Activated naive CD8-positive, alpha-beta T cell treated with anti-CD3 and anti-CD28 coated beads, Interleukin-2, amount 50 U/mL, for 24 hours (primary cell): ENCODE results near the gene PIK3C2G.

Source experiments
- ATAC-seq: fragments of 150-1000 bp; cut with Tn5 transposase; one replicate; pipeline ENCODE4 v1.10.0; 2021
- DNase-seq: peaks from one replicate; pipeline ENCODE4 v3.0.0; 2021
- H3K27ac Mint-ChIP-seq: one replicate; pipeline ENCODE4 v1.8.0; 2021; ENCODE audit warnings: mild to moderate bottlenecking, mixed read lengths
- H3K27me3 Mint-ChIP-seq: one replicate; pipeline ENCODE4 v1.8.0; 2021; ENCODE audit warnings: mixed read lengths
- H3K36me3 Mint-ChIP-seq: one replicate; pipeline ENCODE4 v1.8.0; 2021; ENCODE audit warnings: low read depth, mixed read lengths
- H3K4me1 Mint-ChIP-seq: one replicate; pipeline ENCODE4 v1.8.0; 2021; ENCODE audit warnings: mixed read lengths
- H3K4me3 Mint-ChIP-seq: one replicate; pipeline ENCODE4 v1.8.0; 2021; ENCODE audit warnings: mild to moderate bottlenecking, moderate library complexity, mixed read lengths
- H3K9me3 Mint-ChIP-seq: one replicate; pipeline ENCODE4 v1.8.0; 2021; ENCODE audit warnings: mixed read lengths

PIK3C2G gene

DNA sequence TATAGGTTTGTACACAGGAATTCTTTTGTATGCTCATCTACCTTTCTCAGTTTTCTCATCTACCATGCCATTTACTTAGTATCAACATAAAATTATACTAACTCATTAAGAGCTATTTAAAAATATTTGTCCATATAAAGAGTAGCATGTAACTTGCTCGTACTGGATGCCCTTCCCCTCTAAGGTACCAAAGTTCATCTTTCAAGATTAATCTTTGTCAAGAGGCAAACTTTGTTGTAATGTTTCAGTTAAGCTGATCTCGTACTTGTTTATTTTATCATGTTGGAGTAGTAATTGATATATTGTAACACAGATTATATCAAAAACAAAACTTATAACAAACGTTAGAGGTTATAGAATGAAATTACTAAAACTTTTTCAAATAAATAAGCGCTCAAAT lies 128.5 kb downstream of the PIK3C2G start:
- no peaks in the 10 kb centered on the region for H3K4me1 Mint-ChIP-seq
- H3K9me3 Mint-ChIP-seq, result peaks cover 14% of the 10 kb centered on the region
- no peak overlapping the region for H3K27ac Mint-ChIP-seq
- no peaks in the 10 kb centered on the region for H3K27me3 Mint-ChIP-seq
- no peak for ATAC-seq
- H3K4me3 Mint-ChIP-seq, result no peak overlapping the region
- no peak for DNase-seq
- H3K36me3 Mint-ChIP-seq, result no peaks in the 10 kb centered on the region

DNA sequence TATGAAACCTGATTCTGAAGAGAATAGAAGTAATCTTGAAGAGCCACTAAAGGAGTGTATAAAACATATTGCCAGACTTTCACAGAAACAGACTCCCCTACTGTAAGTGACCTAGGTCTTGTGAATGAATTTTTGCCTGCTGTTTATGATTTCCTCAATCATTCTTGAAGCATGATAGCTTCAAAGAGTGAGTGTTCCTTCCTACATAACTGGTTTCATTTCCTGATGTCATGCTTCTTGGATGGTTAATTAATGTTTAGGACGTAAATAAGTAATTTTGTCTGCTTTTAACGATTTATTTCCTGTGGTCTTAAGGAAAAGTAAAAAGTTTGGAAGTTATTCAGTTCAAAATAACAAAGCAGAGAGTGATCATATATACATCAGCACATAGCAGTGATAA lies 129.8 kb downstream of the PIK3C2G start:
- Mint-ChIP-seq H3K27me3 (no peaks in the 10 kb centered on the region), H3K9me3 (peaks cover 14% of the 10 kb centered on the region), H3K27ac (no peak overlapping the region), H3K36me3 (no peaks in the 10 kb centered on the region), H3K4me1 (no peaks in the 10 kb centered on the region), H3K4me3 (no peak overlapping the region)
- no peak for ATAC-seq
- DNase-seq, result no peak

DNA sequence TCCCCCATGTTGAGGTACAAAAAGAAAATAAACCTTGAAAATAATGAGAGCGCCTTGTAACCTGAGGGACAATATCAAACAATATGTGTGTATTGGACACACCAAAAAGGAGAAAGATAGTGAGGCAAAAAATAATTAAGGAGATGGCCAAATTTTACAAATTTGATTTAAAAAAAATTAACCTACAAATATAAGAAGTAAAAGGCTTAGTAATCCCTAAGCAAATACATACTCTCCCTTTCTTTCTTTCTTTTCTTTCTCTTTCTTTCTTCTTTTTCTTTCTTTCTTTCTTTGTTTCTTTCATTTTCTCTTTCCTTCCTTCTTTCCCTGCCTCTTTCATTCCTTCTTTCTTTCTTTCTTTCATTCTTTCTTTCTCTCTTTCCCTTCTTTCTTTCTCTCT lies 133.4 kb downstream of the PIK3C2G start:
- Mint-ChIP-seq H3K27ac (no peak overlapping the region), H3K9me3 (no peaks in the 10 kb centered on the region), H3K4me1 (no peaks in the 10 kb centered on the region), H3K36me3 (no peaks in the 10 kb centered on the region), H3K27me3 (no peaks in the 10 kb centered on the region), H3K4me3 (no peak overlapping the region)
- ATAC-seq, result no peak
- no peak for DNase-seq

DNA sequence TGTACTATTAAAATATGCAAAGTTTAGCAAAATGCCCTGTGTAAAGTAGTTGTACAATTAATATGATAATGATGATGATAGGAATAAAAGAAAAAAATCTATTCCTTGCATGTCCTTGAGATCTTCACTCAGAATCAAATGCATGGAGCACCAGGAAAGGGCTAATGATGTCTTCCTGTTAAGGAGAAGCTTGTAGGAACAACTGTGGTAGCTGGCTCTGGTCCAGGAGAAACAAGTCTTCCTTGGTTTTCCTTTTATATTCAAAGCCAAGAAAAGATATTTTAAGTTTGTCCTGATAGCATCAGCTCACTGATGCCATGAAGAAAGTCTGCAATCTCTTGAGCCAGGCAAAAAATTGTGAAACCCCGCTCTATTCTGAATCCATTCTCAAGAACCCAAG lies 138.9 kb downstream of the PIK3C2G start:
- DNase-seq, result no peak
- Mint-ChIP-seq H3K27ac (no peak overlapping the region), H3K4me3 (no peak overlapping the region), H3K4me1 (no peaks in the 10 kb centered on the region), H3K27me3 (no peaks in the 10 kb centered on the region), H3K9me3 (peaks cover 7% of the 10 kb centered on the region), H3K36me3 (no peaks in the 10 kb centered on the region)
- ATAC-seq, result no peak

DNA sequence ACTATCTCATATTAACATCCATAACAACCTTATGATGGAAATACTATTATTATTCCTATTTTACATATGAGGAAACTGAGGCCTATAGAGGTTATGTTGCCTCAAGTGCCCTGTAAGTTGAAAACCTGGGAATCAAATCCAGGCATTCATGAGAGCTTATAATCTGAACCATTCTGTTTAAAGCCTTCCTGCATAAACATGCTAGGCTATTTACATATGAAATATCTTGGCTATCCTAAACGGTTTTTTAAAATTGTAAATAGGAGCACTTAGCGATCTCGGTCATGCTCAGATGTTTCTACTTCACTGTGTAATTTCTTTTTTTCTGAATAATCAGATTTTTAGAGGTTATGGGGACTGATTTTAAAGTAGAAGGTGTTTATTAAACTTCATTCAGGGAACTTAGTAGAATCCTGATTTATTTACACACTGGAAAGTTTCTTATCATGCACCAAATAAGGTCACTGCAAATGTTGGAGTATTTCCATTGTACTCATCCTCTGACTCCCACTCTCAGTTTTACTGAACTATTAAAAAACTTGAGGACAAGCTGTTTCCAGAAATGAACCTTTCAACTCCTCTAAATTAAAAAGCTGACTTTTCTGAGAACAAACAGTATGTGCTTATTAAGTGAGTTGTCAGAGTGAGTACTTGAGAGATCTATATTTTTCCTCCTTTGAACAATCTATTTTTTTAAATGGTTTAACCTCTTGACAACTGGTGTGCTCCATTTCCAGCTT lies 141.7 kb downstream of the PIK3C2G start:
- DNase-seq (no peak), ATAC-seq (no peak)
- Mint-ChIP-seq H3K27me3 (no peaks in the 10 kb centered on the region), H3K36me3 (no peaks in the 10 kb centered on the region), H3K4me3 (no peak overlapping the region), H3K4me1 (no peaks in the 10 kb centered on the region), H3K9me3 (peaks cover 16% of the 10 kb centered on the region), H3K27ac (no peak overlapping the region)

DNA sequence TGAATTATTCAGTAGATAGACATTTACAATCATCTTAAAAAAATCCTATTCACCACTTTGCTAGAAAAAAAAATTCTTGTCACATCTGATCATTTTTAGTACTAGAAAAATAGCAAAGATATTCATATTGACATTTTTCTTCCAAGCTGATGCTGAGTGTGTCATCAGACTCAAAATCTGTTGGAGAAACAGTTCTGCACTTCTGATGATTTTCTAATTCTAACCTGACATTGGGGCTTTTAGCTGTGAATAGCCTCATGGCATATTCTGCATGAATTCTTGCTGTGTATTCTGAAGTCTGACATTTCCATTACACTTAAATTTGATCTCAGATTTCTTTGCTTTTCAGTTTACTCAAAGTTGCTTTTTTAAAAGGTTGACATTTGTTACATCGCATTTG lies 150.1 kb downstream of the PIK3C2G start:
- H3K27me3 Mint-ChIP-seq, result no peaks in the 10 kb centered on the region
- H3K9me3 Mint-ChIP-seq, result peaks cover 7% of the 10 kb centered on the region
- DNase-seq, result no peak
- ATAC-seq, result no peak
- H3K4me3 Mint-ChIP-seq, result no peak overlapping the region
- no peaks in the 10 kb centered on the region for H3K36me3 Mint-ChIP-seq
- no peak overlapping the region for H3K27ac Mint-ChIP-seq
- no peaks in the 10 kb centered on the region for H3K4me1 Mint-ChIP-seq

DNA sequence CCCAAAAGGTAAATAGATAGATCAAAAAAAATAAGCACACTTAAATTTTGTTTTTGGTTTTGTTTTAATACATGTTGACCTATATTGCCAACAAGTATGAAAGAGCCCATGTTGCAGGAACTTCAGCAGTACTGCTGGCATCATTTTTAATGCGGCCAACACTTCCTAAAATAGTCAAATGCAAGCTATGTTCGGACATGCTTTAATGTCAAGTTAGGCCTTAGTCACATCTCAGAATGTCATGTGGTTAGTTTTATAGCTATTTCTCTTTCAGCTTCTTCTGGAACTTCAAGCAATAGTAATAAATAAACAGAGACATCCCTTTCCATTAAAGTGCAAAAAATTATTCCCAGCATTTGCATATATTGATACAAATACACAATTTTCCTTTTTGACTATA lies 153.4 kb downstream of the PIK3C2G start:
- no peaks in the 10 kb centered on the region for H3K27me3 Mint-ChIP-seq
- no peak overlapping the region for H3K27ac Mint-ChIP-seq
- ATAC-seq, result no peak
- peaks cover 4% of the 10 kb centered on the region for H3K9me3 Mint-ChIP-seq
- H3K36me3 Mint-ChIP-seq, result no peaks in the 10 kb centered on the region
- H3K4me3 Mint-ChIP-seq, result no peak overlapping the region
- no peak for DNase-seq
- no peaks in the 10 kb centered on the region for H3K4me1 Mint-ChIP-seq

DNA sequence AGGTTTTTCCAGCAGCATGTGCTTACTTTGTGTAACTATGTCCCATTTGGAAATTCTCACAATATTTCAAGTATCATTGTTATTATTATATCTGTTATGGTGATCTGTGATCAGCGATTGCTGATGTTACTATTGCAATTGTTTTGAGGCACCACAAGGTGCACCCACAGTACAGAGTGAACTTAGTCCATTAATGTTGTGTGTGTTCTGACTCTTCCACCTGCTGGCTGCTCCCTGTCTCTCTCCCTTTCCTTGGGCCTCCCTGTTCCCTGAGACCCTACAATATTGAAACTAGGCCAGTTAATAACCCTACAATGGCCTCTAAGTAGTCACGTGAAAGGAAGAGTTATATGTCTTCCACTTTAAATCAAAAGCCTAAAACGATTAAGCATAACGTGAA lies 153.9 kb downstream of the PIK3C2G start:
- Mint-ChIP-seq H3K36me3 (no peaks in the 10 kb centered on the region), H3K4me1 (no peaks in the 10 kb centered on the region), H3K4me3 (no peak overlapping the region), H3K9me3 (peaks cover 4% of the 10 kb centered on the region), H3K27me3 (no peaks in the 10 kb centered on the region), H3K27ac (no peak overlapping the region)
- DNase-seq (no peak), ATAC-seq (no peak)

DNA sequence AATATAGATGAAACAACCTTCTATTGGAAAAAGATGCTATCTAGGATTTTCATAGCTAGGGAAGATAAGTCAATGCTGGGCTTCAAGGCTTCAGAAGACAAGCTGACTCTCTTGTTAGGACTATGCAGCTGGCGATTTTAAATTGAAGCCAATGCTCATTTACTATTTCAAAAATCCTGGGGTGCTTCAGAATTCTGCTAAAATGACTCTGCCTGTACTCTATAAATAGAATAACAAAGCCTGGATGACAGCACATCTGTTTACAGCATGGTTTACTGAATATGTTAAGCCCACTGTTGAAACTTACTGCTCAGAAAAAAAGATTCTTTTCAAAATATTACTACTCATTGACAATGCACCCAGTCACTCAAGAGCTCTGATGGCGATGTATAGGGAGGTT lies 155.1 kb downstream of the PIK3C2G start:
- H3K27ac Mint-ChIP-seq, result no peak overlapping the region
- no peaks in the 10 kb centered on the region for H3K36me3 Mint-ChIP-seq
- no peaks in the 10 kb centered on the region for H3K4me1 Mint-ChIP-seq
- no peak overlapping the region for H3K4me3 Mint-ChIP-seq
- H3K9me3 Mint-ChIP-seq, result peaks cover 4% of the 10 kb centered on the region
- no peaks in the 10 kb centered on the region for H3K27me3 Mint-ChIP-seq
- ATAC-seq (no peak), DNase-seq (no peak)

DNA sequence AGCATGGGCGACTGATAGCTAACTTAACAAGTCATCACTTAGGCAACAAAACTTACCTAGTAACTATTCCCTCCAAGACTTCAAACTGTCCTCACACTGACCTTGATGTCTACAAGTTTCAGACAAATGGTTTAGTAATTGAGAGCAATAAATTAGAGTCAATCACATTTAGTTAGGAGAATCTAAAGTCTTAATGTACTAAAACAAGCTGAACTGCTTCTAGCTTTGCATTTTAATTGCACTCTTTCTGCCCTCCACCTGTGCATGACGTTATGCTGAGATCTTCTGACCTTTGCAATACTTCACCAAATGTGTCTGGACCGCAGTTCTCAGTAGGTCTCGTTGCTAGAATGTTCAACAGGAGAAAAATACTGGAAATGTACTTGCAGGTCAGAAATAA lies 158.0 kb downstream of the PIK3C2G start:
- ATAC-seq (no peak), DNase-seq (no peak)
- no peaks in the 10 kb centered on the region for H3K27me3 Mint-ChIP-seq
- H3K9me3 Mint-ChIP-seq, result peaks cover 8% of the 10 kb centered on the region
- no peak overlapping the region for H3K27ac Mint-ChIP-seq
- no peaks in the 10 kb centered on the region for H3K4me1 Mint-ChIP-seq
- H3K4me3 Mint-ChIP-seq, result no peak overlapping the region
- H3K36me3 Mint-ChIP-seq, result no peaks in the 10 kb centered on the region

DNA sequence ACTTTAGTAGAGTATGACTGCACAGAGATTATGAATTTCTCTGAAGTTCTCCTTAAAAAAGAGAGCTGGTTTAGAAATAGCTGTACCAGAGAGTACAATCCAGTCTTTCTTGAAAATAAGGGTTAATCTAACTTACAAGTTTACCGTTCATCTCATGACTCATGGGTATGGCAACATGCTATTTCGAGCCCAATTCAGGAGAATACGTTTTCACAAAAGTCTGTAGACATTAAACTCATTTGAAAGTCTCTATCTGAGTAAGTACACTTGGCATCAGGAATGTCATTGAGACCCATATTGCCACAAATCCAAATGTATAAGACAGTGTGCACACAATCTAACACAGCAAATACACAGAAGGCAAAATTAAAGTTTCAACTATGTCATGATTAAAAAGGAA lies 160.5 kb downstream of the PIK3C2G start:
- H3K4me3 Mint-ChIP-seq, result no peak overlapping the region
- ATAC-seq, result no peak
- H3K4me1 Mint-ChIP-seq, result no peaks in the 10 kb centered on the region
- H3K27me3 Mint-ChIP-seq, result no peaks in the 10 kb centered on the region
- H3K9me3 Mint-ChIP-seq, result peaks cover 6% of the 10 kb centered on the region
- H3K36me3 Mint-ChIP-seq, result no peaks in the 10 kb centered on the region
- no peak overlapping the region for H3K27ac Mint-ChIP-seq
- no peak for DNase-seq

DNA sequence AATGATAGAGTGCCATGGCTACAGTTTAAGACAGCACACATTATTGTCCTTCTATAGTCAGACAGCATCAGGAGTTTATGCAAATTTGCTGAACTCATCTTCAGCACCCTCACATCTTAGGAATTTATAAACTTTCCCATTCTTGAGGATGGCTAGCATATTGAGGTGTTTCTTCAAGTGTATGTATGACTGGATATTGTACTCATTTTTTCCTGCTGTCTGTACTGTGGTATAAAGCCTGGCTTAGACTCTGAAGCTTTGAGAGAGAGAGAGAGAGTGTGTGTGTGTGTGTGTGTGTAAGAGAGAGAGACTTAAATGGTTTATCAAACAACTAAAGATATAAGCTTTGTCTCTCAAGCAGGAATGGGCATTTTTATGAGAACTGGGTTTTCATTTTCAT lies 161.6 kb downstream of the PIK3C2G start:
- peaks cover 4% of the 10 kb centered on the region for H3K9me3 Mint-ChIP-seq
- DNase-seq (no peak), ATAC-seq (no peak)
- no peaks in the 10 kb centered on the region for H3K27me3 Mint-ChIP-seq
- H3K4me3 Mint-ChIP-seq, result no peak overlapping the region
- H3K4me1 Mint-ChIP-seq, result no peaks in the 10 kb centered on the region
- H3K27ac Mint-ChIP-seq, result no peak overlapping the region
- no peaks in the 10 kb centered on the region for H3K36me3 Mint-ChIP-seq

DNA sequence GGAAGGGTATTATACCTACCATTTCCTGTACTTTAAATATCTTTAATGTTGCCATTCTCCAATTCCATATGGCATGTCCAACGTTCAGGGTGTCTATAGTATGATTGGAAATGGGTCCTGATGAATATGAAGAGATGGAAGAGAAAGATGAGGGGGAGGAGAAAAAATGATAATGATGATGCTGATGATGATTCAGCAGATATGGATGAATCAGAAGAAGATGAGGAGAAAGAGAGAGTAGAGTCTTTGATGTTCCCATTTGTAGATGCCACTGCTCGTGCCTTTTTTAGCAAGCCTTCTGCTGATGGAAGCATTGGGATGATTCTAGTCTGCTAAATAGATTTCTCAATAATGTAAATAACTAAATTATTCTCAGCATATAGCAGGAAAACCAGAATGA lies 163.5 kb downstream of the PIK3C2G start:
- H3K4me1 Mint-ChIP-seq, result no peaks in the 10 kb centered on the region
- H3K9me3 Mint-ChIP-seq, result peaks cover 4% of the 10 kb centered on the region
- no peak overlapping the region for H3K27ac Mint-ChIP-seq
- no peaks in the 10 kb centered on the region for H3K27me3 Mint-ChIP-seq
- no peak overlapping the region for H3K4me3 Mint-ChIP-seq
- ATAC-seq (no peak), DNase-seq (no peak)
- H3K36me3 Mint-ChIP-seq, result no peaks in the 10 kb centered on the region

DNA sequence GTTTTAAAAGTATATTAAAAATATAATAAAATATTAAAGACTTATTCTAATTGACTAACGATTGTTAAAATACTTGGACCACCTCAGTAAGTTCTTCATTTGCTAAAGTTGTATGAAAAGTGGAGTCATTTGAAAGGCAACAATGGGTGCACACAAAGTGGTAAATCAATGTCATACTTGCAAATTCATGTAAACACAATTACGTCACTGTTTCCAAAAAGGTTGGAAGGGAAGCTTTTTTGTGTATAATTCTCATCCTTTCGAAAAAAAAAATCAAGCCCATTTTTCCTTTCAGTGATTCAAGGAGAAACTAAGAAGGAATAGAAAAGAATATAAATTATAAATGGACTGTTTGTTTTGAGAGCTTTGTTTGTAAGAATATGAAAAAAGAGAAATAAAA lies 166.2 kb downstream of the PIK3C2G start:
- H3K36me3 Mint-ChIP-seq, result no peaks in the 10 kb centered on the region

DNA sequence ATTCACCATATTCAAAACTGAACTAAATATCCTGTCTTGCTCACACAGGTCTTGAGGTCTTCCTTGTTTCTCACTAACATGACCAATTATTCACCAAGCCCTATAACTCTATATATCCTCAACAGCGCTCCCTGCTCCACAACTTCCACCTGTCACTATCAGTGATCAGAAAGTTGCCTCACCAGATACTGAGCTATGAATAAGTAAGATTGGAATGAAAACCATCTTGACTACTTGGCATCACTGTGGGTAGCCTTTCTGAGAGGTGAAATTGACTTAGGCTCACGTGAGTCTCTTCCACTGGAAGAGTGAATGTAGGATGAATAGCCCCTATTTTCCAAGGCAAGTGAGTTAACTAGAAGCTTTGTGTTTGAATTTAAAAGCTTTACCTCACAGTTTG lies 167.1 kb downstream of the PIK3C2G start:
- Mint-ChIP-seq H3K9me3 (peaks cover 4% of the 10 kb centered on the region), H3K4me3 (no peak overlapping the region), H3K27ac (no peak overlapping the region), H3K36me3 (no peaks in the 10 kb centered on the region), H3K4me1 (no peaks in the 10 kb centered on the region), H3K27me3 (no peaks in the 10 kb centered on the region)
- DNase-seq (no peak), ATAC-seq (no peak)

More for the DNA sequence above, 166.2 kb downstream of the PIK3C2G start:
- peaks cover 8% of the 10 kb centered on the region for H3K9me3 Mint-ChIP-seq
- DNase-seq (no peak), ATAC-seq (no peak)
- H3K4me3 Mint-ChIP-seq, result no peak overlapping the region
- H3K4me1 Mint-ChIP-seq, result no peaks in the 10 kb centered on the region
- H3K27me3 Mint-ChIP-seq, result no peaks in the 10 kb centered on the region
- H3K27ac Mint-ChIP-seq, result no peak overlapping the region

DNA sequence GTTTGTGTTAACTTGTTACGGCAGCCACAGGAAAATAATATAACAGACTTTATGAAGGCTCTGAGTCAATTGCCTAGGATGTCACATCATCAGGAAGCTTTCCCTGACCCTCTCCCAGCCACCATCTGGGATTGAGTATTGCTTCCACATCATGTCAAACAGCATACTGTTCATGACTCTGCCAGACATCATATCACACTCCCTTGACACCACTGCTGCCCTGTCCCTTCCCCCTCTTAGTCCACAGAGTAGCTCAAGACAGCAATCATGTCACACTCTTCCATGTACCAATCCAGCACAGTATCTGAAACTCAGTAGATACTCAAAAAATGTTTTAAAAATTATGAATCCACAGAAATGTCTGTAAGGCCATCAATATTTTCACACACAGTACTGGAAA lies 168.0 kb downstream of the PIK3C2G start:
- ATAC-seq (no peak), DNase-seq (no peak)
- H3K27me3 Mint-ChIP-seq, result no peaks in the 10 kb centered on the region
- H3K4me1 Mint-ChIP-seq, result no peaks in the 10 kb centered on the region
- H3K27ac Mint-ChIP-seq, result no peak overlapping the region
- H3K4me3 Mint-ChIP-seq, result no peak overlapping the region
- peaks cover 4% of the 10 kb centered on the region for H3K9me3 Mint-ChIP-seq
- no peaks in the 10 kb centered on the region for H3K36me3 Mint-ChIP-seq
